Epithelial cell of esophagus (primary cell): ENCODE results near the gene SRGAP1.
A peak's percentile ranks its signal among the peaks of the same experiment; 100 is the strongest.
"Not testable (repeated sequence)": the region's sequence is repeated elsewhere in the genome, so short reads cannot be mapped to it uniquely, and the experiment has no call there.

Experiments
- DNase-seq: peaks from one replicate; pipeline ENCODE4 v3.0.0; 2010; ENCODE audit warnings: low read depth
- H3K4me3 ChIP-seq: 2 replicates; pipeline ENCODE4 v1.5.1; 2011; ENCODE audit warnings: mild to moderate bottlenecking, low read length, control low read depth
- TF ChIP-seq, protein P1 (sequence below): IDR thresholded peaks from 2 replicates; pipeline ENCODE4 v1.5.1; 2011; ENCODE audit warnings: low read depth, mild to moderate bottlenecking, low read length, control low read depth, inconsistent platforms; ENCODE audit not compliant: insufficient read depth; ENCODE audit errors: missing control alignments

SRGAP1 gene

DNA sequence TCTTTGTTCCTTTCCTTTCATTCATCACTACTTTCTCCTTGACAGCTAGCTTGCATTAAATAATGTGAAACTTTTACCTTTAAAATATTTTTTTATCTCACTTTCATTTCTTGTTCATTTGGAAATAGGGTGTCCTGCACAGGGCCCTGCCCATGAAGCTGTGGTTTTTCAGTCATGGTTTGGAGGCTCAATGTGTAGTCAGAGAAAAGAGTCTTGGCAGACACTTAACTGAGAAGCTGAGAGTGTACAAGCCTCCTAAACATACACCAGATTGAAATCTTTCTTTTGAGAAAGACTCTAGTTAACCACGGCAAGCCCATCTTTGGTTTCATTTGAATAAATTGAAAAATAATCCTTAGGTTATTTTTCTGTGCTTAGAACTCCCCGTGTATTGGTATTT, 303.4 kb downstream of the SRGAP1 start:
- DNase-seq: no peak
- no peak overlapping the region for H3K4me3 ChIP-seq
- TF ChIP-seq, protein P1, sequence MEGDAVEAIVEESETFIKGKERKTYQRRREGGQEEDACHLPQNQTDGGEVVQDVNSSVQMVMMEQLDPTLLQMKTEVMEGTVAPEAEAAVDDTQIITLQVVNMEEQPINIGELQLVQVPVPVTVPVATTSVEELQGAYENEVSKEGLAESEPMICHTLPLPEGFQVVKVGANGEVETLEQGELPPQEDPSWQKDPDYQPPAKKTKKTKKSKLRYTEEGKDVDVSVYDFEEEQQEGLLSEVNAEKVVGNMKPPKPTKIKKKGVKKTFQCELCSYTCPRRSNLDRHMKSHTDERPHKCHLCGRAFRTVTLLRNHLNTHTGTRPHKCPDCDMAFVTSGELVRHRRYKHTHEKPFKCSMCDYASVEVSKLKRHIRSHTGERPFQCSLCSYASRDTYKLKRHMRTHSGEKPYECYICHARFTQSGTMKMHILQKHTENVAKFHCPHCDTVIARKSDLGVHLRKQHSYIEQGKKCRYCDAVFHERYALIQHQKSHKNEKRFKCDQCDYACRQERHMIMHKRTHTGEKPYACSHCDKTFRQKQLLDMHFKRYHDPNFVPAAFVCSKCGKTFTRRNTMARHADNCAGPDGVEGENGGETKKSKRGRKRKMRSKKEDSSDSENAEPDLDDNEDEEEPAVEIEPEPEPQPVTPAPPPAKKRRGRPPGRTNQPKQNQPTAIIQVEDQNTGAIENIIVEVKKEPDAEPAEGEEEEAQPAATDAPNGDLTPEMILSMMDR: no peak

DNA sequence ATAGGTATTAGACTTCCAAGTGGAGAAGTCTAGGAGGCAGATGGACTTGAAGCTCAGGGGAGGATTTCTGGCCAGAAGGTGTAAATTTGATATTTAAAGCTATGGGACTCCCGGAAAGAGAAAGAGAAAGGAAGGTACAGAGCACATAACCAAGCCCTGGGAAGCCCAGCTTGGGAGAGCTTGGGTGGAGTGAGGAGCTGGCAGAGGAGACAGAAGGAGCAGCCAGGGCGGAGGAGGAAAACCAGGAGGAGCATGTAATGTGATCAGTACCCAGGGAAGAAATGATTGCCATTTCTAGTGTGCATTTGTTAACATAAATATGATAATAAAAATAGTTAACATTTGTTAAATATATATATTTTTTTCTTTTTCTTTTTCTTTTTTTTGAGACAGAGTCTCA, 310.2 kb downstream of the SRGAP1 start:
- no peak for DNase-seq
- TF ChIP-seq, protein P1: no peak
- no peak overlapping the region for H3K4me3 ChIP-seq

GRCh38 chr12:64157110-64157509, 312.6 kb downstream of the SRGAP1 start:
- TF ChIP-seq, protein P1: no peak
- no peak for DNase-seq
- no peak overlapping the region for H3K4me3 ChIP-seq

- no peak overlapping the region for H3K4me3 ChIP-seq
- DNase-seq: peak; percentile 49
These were observed 315.7 kb downstream of the SRGAP1 start for GRCh38 chr12:64160021-64160710.

DNA sequence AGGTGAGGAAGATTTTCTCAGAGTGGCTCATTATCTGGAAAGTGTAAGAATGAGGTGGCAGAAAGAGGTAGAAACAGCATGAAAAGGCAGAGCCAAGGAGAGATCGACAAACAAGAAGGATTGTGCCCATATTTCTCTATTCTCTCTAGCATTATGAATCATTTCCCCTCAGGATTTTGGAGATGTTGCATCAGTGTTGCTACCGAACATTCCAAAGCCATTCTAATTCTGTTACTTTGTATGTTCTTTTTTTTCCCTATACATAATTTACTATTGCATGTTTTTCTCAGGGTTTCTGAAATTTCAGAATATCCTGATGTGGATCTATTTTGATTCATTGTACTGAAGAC, 316.2 kb downstream of the SRGAP1 start:
- DNase-seq: peak; percentile 73
- no peak overlapping the region for H3K4me3 ChIP-seq
- TF ChIP-seq, protein P1: no peak

More at GRCh38 chr12:64160021-64160710, 315.7 kb downstream of the SRGAP1 start:
- TF ChIP-seq, protein P1: no peak

GRCh38 chr12:64166606-64167005, 322.1 kb downstream of the SRGAP1 start:
- not testable (repeated sequence) for H3K4me3 ChIP-seq, DNase-seq

DNA sequence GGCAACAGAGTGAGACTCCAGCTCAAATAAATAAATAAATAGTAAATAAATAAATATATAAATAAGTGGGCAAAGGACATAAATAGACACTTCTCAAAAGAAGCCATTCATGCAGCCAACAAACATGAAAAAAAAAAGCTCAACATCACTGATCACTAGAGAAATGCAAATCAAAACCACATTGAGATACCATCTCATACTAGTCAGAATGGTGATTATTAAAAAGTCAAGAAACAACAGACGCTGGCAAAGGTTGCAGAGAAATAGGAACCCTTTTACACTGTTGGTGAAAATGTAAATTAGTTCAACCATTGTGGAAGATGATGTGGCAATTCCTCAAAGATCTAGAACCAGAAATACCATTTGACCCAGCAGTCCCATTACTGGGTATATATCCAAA, 322.5 kb downstream of the SRGAP1 start:
- not testable (repeated sequence) for DNase-seq

DNA sequence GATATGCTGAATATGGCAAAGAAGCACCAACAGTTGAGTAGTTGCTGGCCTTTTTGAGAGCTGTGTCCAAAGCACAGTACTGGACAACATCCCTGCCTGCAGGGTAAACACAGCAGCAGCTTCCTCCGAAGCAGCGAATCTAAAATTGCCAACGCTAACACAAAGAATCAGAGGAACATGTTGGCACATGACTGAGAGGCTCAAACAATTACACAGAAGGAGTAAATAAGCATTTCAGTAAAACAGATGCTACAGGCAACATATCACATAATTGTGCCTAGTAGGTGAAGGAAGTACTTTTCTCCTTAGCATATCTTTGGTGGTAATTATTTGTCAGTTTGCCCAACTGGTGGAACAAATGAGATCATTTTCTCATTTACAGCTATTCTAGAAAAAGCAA, 325.5 kb downstream of the SRGAP1 start:
- H3K4me3 ChIP-seq: no peak overlapping the region
- DNase-seq: peak; percentile 86
- TF ChIP-seq, protein P1: no peak

More for the DNA sequence above, 322.5 kb downstream of the SRGAP1 start:
- not testable (repeated sequence) for H3K4me3 ChIP-seq
